H1 (cell line): ENCODE measurements around the gene OBI1. TPM values are rescaled to one million over a fixed set of nuclear protein-coding genes. Genes with fewer than 3 reads are reported as not detected.

Experiments used
- CBX8 ChIP-seq: fragments of 300-800, 300-1000 bp; sonication (generic); IDR thresholded peaks from 2 replicates; pipeline ENCODE4 v1.7.1; 2016; ENCODE audit warnings: low read depth, low read length, borderline replicate concordance
- CHD7 ChIP-seq: fragments of 300-600 bp; sonication (generic); IDR thresholded peaks from 2 replicates; pipeline ENCODE4 v1.7.1; 2012; ENCODE audit warnings: low read length, moderate library complexity, mild to moderate bottlenecking, inconsistent platforms; ENCODE audit not compliant: insufficient replicate concordance
- GABPA ChIP-seq: IDR thresholded peaks from 2 replicates; pipeline ENCODE4 v1.6.1; 2011; ENCODE audit warnings: mild to moderate bottlenecking, low read length, moderate library complexity, borderline replicate concordance; ENCODE audit not compliant: insufficient read depth
- HDAC2 ChIP-seq, 2 experiments: fragments of 300-600 bp in 1 of 2; sonication (generic) in 1 of 2; IDR thresholded peaks; 2 replicates each; pipeline ENCODE4 v1.6.1; 2011 to 2012; ENCODE audit warnings: low read depth in 2 of 2, low read length in 2 of 2, mild to moderate bottlenecking in 2 of 2, moderate library complexity in 2 of 2, borderline replicate concordance in 1 of 2, inconsistent platforms in 1 of 2
- POLR2AphosphoS5 ChIP-seq: IDR thresholded peaks from 2 replicates; pipeline ENCODE4 v1.6.1; 2011; ENCODE audit warnings: low read depth, low read length
- SP2 ChIP-seq: IDR thresholded peaks from 2 replicates; pipeline ENCODE4 v1.6.1; 2012; ENCODE audit warnings: mild to moderate bottlenecking, low read length, inconsistent platforms
- SRF ChIP-seq: IDR thresholded peaks from 2 replicates; pipeline ENCODE4 v1.6.1; 2011; ENCODE audit warnings: mild to moderate bottlenecking, low read depth, low read length, moderate library complexity
- TEAD4 ChIP-seq: IDR thresholded peaks from 2 replicates; pipeline ENCODE4 v1.6.1; 2012; ENCODE audit warnings: low read depth, low read length, inconsistent platforms, mixed read lengths
- polyA plus RNA-seq, 7 experiments: library from polyadenylated mRNA; depleted of rRNA in 3 of 7; stranded (reverse) in 5 of 7; unstranded in 2 of 7; fragments of >200 nt in 5 of 7; fragments of 200-250 nt in 2 of 7; gene quantifications; 1 replicate in 5 of 7; 2 replicates in 1 of 7; 4 replicates in 1 of 7; pipeline versions ENCODE4 v1.2.1 to v1.2.3, GENCODE V29; 2011 to 2013; ENCODE audit warnings: missing spikeins in 2 of 7, mixed read lengths in 2 of 7
- total RNA-seq: library from RNA; stranded (reverse); fragmentation: NEBNext Ultra II Directional; extraction: Animal tissue kit (Norgen Biotek cat#: 25700); gene quantifications from 2 replicates; pipeline ENCODE4 v1.2.1, GENCODE V29; 2021
- TF ChIP-seq, protein P1 (sequence below): IDR thresholded peaks from 2 replicates; pipeline ENCODE4 v1.6.1; 2011; ENCODE audit warnings: low read length, improper control_type of control experiment

The OBI1 gene
- total and polyA plus RNA-seq, 2 of the 8 experiments (the other 6 are each of a cell fraction or from before 2014, with no cell fraction given) = 7.1 to 14.3 TPM

DNA sequence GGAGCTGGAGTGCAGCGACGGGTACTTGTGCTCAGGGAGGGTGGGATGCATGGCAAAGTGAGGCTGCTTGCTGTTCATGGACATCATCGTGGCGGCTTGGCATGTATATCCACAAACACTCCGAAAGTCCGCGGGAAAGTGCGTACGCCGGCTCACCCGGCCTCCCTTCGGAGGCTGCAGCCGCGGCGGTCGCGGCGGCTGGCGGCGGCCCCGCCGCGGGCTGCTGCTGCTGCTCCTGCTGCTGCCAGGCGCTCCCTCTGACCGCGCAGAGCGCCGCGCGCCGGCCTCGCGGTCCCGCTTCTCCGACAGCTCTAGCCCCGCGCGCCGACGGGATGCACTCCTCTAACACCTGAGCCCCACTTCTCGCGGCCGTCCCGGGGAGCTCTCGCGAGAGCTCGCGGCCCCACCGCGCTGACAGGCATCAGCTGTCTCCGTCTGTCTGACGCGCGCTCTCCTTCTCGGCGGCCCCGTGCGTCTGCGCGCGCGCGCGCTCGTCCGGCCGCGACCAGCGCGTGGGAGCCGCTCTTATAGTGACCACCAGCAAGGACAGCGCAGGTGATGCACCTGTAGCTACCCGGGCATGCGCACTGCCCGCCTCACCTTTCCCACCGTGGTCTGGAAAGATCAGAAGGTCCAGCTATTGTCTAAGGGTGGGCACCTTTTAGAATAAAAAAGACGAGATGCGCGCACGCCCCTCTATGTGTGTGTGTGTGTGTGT, 55.6 kb downstream of the OBI1 start, which contains the start of gene POU4F1 (continued):
- no peak for TF ChIP-seq CHD7
- no peak for TF ChIP-seq SP2
- no peak; a peak in 1 of 4 replicates for TF ChIP-seq HDAC2 (IDR thresholded peaks at IDR 0.05; ENCODE audit: borderline replicate concordance in 1 of 2, low read depth in 2 of 2, low read length in 2 of 2)
- no peak for TF ChIP-seq GABPA
- no peak for TF ChIP-seq SRF
- TF ChIP-seq, protein P1, sequence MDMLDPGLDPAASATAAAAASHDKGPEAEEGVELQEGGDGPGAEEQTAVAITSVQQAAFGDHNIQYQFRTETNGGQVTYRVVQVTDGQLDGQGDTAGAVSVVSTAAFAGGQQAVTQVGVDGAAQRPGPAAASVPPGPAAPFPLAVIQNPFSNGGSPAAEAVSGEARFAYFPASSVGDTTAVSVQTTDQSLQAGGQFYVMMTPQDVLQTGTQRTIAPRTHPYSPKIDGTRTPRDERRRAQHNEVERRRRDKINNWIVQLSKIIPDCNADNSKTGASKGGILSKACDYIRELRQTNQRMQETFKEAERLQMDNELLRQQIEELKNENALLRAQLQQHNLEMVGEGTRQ = no peak
- TF ChIP-seq TEAD4 = no peak
- TF ChIP-seq CBX8 = no peak
- TF ChIP-seq POLR2AphosphoS5 = no peak
